Neural crest cell (in vitro differentiated cells): Measurements from ENCODE around the gene KCNK4. TPM values are rescaled to one million over a fixed set of nuclear protein-coding genes. Genes with fewer than 3 reads are reported as not detected.

Experiments
- DNase-seq: peaks from one replicate; pipeline ENCODE4 v3.0.0; 2021; ENCODE audit warnings: low read depth, mixed read lengths, low spot score
- H3K27ac Mint-ChIP-seq: one replicate; pipeline ENCODE4 v1.8.0; 2021; ENCODE audit warnings: mild to moderate bottlenecking, mixed read lengths; ENCODE audit not compliant: unreplicated experiment
- H3K27me3 Mint-ChIP-seq: 2 replicates; pipeline ENCODE4 v1.8.0; 2021; ENCODE audit warnings: low read depth, mild to moderate bottlenecking, mixed read lengths
- H3K36me3 Mint-ChIP-seq: 2 replicates; pipeline ENCODE4 v1.8.0; 2021; ENCODE audit warnings: low read depth, mild to moderate bottlenecking, mixed read lengths
- H3K4me1 Mint-ChIP-seq: 2 replicates; pipeline ENCODE4 v1.8.0; 2021; ENCODE audit warnings: mixed read lengths
- H3K4me3 Mint-ChIP-seq: one replicate; pipeline ENCODE4 v1.8.0; 2021; ENCODE audit warnings: mild to moderate bottlenecking, mixed read lengths
- H3K9me3 Mint-ChIP-seq: 2 replicates; pipeline ENCODE4 v1.8.0; 2021; ENCODE audit warnings: mixed read lengths
- total RNA-seq: library from RNA; stranded (reverse); gene quantifications from 2 replicates; pipeline ENCODE4 v1.2.1, GENCODE V29; 2021
- TF ChIP-seq, protein P1 (sequence below): fragments of 200-600 bp; sonication (generic); conservative IDR thresholded peaks from 2 replicates; pipeline ENCODE4 v1.5.0; 2021; ENCODE audit warnings: antibody characterized with exemption, mild to moderate bottlenecking

KCNK4 gene
- total RNA-seq, 1 donor from 2014 or later = not detected

DNA sequence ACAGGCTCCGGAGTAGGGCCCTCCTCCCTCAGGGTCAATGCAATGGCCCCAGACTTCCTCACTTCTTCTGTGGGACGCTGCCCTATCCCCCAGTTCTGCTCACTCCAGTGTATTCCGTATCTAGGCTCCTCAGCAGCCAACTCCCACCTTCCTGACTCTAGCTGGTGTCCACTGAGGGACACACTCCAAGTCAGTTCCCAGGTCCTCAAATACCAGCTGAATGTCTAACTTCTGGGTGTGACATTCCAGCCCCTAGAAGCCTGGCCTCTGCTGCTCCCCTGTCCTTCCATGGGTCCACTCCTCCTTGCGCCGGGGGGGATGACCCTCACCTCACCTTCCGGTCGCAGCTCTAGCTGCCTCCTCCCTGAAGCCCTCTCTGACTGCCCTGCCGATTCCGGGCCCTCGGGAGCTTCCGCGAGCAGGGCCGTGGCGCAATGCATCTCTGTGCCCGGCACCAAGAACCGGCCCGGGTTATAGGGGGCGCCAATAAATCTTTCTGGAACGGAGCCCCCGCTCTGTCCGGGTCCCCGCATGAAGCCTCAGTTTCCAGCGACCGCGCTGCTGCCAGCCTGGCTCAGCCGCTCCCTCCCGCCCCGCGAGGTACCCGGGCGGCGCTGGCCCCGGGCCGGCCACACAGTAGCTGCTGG, 22.1 kb upstream of the KCNK4 start:
- TF ChIP-seq, protein P1, sequence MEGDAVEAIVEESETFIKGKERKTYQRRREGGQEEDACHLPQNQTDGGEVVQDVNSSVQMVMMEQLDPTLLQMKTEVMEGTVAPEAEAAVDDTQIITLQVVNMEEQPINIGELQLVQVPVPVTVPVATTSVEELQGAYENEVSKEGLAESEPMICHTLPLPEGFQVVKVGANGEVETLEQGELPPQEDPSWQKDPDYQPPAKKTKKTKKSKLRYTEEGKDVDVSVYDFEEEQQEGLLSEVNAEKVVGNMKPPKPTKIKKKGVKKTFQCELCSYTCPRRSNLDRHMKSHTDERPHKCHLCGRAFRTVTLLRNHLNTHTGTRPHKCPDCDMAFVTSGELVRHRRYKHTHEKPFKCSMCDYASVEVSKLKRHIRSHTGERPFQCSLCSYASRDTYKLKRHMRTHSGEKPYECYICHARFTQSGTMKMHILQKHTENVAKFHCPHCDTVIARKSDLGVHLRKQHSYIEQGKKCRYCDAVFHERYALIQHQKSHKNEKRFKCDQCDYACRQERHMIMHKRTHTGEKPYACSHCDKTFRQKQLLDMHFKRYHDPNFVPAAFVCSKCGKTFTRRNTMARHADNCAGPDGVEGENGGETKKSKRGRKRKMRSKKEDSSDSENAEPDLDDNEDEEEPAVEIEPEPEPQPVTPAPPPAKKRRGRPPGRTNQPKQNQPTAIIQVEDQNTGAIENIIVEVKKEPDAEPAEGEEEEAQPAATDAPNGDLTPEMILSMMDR = no peak
- peak; percentile 14 for DNase-seq
- Mint-ChIP-seq H3K4me1 (peaks cover 22% of the 10 kb centered on the region), H3K27me3 (peaks cover 7% of the 10 kb centered on the region), H3K36me3 (peaks cover 3% of the 10 kb centered on the region), H3K4me3 (peak overlapping the region; percentile 85), H3K9me3 (no peaks in the 10 kb centered on the region), H3K27ac (peak overlapping the region; percentile 92)

DNA sequence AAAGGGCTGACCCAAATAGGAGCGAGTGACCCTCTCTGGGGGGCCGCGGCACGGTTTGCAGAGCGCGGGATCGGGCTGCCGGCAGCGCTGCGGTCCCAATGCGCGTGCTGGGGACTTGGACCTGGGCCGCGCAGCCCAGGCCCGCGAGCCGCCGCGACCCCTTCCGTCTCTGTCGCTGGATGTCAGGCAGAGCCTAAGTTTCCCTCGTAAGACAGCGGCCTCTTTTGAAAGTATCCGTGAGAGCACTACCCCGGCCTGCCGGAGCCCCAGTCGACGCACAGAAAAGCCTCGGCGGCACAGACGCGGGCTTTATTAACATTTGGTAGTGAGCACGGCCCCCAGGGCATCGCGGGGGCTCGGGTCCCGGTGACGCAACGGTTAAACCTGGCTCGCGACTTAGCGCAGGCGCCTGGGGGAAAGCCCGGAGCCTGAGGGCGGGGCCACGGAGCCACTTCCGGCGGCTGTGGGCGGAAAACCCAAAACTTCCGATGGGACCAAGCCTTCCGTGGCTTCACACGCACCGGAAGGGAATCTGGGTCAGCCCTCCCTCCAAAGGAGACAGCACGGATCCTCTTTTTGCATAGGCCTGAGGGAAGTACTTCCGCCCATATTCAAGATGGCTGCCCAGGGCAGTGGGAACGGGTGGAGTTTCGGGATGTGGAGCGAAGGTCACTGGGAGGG, 21.4 kb upstream of the KCNK4 start:
- peak; percentile 96 for DNase-seq
- H3K27ac Mint-ChIP-seq = peak overlapping the region; percentile 100
- H3K9me3 Mint-ChIP-seq = no peaks in the 10 kb centered on the region
- peaks cover 7% of the 10 kb centered on the region for H3K27me3 Mint-ChIP-seq
- peaks cover 3% of the 10 kb centered on the region for H3K36me3 Mint-ChIP-seq
- TF ChIP-seq, protein P1 = no peak
- peaks cover 22% of the 10 kb centered on the region for H3K4me1 Mint-ChIP-seq
- H3K4me3 Mint-ChIP-seq = peak overlapping the region; percentile 99

DNA sequence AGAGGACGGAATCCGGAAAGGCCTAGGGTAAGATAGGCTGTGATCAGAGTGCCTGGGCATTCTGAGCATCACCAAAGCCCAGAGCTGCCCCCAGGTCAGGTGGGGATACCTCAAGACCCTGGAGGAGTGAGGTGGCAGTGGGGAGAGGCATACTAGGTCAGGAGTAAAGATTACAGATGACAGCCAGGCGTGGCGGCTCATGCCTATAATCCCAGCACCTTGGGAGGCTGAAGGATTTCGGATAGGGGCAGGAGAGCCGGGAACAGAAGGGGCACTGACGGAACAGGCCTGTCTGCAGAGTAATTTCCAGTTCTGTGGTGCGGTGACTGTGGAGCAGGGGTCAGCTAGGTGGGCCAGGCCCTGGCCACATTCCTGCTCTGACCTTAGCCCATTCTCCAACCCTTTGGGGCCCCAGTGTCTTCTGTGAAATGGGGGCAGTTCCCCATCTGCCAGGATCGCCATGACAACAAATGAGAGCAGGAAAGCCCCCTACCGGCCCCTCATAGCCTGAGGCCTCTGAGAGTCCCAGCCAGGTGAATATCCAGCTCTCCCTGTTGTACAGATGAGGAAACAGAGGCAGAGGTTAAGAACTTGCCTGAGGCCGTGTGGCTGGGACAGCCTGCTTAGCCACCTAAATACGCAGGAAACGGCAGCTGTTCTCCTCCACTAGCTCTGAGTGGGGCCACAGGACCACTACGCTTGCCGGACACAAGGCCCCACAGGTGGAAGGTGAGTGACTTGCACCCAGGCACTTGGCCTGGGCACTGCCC, 15.9 kb upstream of the KCNK4 start:
- H3K27ac Mint-ChIP-seq = no peak overlapping the region
- peaks cover 9% of the 10 kb centered on the region for H3K4me1 Mint-ChIP-seq
- no peaks in the 10 kb centered on the region for H3K9me3 Mint-ChIP-seq
- H3K36me3 Mint-ChIP-seq = peaks cover under 1% of the 10 kb centered on the region
- TF ChIP-seq, protein P1 = no peak
- peaks cover 2% of the 10 kb centered on the region for H3K27me3 Mint-ChIP-seq
- peak overlapping the region; percentile 44 for H3K4me3 Mint-ChIP-seq
- DNase-seq = no peak

- DNase-seq = no peak
- Mint-ChIP-seq H3K27me3 (no peaks in the 10 kb centered on the region), H3K36me3 (no peaks in the 10 kb centered on the region), H3K9me3 (no peaks in the 10 kb centered on the region), H3K4me3 (no peak overlapping the region), H3K4me1 (peaks cover 6% of the 10 kb centered on the region), H3K27ac (no peak overlapping the region)
- TF ChIP-seq, protein P1 = no peak
Observed at GRCh38 chr11:64275841-64276240, 15.3 kb upstream of the KCNK4 start.

DNA sequence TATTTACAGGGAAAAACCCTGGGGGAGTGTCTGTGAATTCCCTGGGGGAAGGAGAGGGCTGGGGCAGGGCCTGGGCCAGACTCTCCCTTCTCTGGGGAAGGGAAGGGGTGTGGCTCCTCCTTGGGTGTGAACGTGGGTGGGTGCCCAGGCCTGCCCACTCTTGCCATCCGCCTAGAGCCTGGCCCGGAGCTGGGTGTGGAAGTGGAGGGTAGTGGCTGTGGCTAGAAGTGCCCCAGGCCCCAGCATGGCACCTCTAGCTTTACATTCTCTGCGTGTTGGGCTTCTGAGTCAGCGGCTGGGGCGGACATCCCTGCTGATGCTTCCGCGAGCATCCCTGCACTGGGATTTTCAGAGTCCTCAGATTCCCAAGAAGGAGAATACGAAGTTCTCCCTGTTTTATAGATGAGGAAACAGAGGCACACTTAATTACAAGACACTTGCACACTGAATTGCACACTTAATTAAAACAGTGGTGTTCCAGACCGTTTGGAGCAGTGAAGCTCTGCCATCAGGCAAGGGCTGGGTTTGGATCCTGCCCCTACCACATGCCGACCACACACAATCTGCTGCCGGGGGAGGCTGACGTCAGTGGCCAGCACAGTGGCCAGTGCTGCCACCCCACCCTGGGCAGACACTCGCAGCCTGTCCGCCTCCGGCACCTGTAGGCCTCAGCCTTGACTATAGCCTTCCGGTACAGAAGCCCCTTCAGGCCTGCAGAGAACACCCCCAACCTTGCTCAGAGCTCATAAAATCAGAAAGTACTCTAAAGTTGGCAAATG, 14.3 kb upstream of the KCNK4 start:
- no peak overlapping the region for H3K27ac Mint-ChIP-seq
- no peaks in the 10 kb centered on the region for H3K9me3 Mint-ChIP-seq
- H3K36me3 Mint-ChIP-seq = no peaks in the 10 kb centered on the region
- H3K4me1 Mint-ChIP-seq = peaks cover 8% of the 10 kb centered on the region
- TF ChIP-seq, protein P1 = no peak
- no peak for DNase-seq
- peak overlapping the region; percentile 9 for H3K4me3 Mint-ChIP-seq
- no peaks in the 10 kb centered on the region for H3K27me3 Mint-ChIP-seq
